GM19351 (cell line): ENCODE data around the gene NOG.

Source experiments
- ATAC-seq: cut with Tn5 transposase; IDR thresholded peaks from one replicate; pipeline ENCODE4 v1.9.1; 2021; ENCODE audit warnings: mild to moderate bottlenecking, moderate library complexity; ENCODE audit not compliant: unreplicated experiment

The NOG gene

DNA sequence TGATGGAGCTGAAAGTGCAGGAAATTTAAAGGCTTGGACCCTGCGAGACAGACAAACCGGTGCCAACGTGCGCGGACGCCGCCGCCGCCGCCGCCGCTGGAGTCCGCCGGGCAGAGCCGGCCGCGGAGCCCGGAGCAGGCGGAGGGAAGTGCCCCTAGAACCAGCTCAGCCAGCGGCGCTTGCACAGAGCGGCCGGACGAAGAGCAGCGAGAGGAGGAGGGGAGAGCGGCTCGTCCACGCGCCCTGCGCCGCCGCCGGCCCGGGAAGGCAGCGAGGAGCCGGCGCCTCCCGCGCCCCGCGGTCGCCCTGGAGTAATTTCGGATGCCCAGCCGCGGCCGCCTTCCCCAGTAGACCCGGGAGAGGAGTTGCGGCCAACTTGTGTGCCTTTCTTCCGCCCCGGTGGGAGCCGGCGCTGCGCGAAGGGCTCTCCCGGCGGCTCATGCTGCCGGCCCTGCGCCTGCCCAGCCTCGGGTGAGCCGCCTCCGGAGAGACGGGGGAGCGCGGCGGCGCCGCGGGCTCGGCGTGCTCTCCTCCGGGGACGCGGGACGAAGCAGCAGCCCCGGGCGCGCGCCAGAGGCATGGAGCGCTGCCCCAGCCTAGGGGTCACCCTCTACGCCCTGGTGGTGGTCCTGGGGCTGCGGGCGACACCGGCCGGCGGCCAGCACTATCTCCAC, at the start of gene NOG:
TSS of gene NOG (plus strand) at position 54 of the 674 bp plus-strand sequence. CDS start at position 579, 525 bp downstream.
- ATAC-seq: peak; percentile 53

DNA sequence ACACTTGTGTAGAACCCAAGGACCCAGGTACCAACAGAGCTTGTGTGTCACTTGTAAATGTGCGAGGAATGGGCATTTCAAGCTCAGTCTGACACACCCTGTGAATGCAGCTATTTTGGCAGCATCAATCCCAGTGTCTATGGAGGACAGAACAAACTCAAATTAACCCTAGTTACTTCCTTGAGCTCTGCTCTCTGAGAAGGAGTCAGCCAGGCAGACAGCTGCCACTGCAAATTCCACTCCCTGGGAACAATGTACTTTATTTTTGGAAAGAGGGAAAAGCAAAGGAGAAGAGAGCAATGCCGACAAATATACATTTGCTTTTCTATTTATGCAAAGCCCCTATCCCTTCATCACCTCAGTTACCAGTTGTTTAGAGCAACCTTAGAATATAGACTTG, 48.4 kb upstream of the NOG start:
- ATAC-seq: no peak

DNA sequence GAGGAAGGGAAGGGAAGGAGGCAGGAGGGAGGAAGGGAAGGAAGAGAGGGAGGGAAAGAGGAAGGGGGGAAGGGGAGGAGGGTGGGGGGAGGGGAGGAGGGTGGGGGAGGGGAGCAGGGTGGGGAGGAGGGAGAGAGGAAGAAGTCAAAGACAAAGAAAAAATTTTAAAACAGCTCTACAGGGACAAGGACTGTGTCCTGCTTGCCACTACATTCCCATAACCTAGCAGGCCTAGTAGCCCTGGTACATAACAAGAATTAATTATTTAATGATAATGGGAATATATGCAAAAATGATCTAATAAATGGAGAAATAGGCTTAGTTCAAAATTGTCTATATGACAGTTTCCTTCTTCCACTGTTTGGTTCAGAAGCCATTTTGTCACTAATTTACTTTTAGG, 47.6 kb upstream of the NOG start:
- ATAC-seq: no peak

DNA sequence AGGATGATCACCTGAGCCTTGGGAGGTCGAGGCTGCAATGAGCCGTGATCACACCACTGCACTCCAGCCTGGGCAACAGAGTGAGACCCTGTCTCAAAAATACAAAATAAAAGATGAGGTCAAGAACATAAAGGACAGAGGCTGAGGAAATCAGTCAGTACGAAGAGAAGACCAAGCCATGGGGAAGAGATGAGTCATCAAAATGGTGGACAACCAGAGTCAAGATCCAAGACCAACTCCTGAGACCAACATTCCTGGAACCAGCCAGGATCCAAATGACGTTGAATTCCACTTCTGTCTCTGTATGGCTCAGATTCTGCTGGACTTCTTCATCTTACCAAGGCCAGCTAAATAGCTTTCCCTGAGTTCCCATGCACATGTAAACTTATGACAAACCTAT, 44.8 kb upstream of the NOG start:
- ATAC-seq: no peak

DNA sequence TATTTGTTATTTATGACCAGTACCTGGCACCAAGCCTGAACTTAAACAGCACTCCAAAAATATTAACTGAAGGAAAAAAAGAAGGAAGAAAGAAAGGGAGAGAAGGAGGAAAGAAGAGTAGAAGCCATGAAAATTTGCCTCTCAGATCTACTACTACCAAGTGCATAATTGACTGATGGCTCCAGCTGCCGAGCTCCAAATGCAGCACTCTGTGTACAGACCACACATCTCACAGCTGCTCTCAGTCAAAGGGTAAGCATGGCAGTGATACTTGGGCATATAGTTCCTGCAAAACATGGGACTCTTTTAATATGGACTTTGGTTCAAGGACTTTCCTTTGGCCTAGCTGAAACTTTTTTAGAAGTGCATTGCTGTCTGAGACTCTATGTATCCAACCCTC, 44.0 kb upstream of the NOG start:
- ATAC-seq: no peak

DNA sequence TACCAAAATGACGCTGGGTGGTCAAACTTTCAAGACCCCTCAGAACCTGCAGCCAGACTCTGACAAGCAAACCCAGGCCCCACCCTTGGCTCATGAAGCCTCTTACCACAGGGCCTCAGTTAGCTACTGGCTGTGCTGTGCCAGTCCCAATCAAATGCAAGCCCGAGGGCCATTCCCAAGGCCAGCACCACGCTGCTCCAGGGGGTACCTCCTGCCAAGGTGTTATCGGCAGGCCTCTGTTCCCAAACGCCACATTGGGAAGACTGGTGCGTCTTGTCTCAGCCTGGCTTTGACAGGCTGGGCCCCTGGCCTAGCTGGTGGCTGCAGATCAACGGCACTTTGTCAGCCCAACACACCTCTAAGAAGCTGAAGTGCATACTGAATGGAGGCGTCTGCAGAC, 35.8 kb upstream of the NOG start:
- no peak for ATAC-seq

DNA sequence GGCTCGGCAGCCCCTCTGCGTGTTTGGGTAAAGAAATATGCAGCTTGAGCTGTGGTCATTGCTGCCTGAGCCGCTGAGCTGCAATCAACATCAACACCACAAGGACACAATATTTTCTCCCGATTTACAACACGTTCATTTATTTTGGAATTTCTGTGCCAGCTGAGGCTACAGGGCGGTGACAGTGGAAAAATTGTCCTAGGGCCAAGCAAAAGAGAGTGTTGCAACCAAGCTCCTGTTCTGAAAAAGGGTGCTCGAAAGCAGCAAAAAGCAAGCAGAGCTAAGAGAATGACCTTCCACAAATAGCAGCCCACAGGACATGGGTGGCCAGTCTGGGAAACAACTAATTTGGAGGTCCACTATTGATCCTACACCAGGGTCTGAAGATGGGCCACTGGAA, 35.4 kb upstream of the NOG start:
- ATAC-seq: no peak

DNA sequence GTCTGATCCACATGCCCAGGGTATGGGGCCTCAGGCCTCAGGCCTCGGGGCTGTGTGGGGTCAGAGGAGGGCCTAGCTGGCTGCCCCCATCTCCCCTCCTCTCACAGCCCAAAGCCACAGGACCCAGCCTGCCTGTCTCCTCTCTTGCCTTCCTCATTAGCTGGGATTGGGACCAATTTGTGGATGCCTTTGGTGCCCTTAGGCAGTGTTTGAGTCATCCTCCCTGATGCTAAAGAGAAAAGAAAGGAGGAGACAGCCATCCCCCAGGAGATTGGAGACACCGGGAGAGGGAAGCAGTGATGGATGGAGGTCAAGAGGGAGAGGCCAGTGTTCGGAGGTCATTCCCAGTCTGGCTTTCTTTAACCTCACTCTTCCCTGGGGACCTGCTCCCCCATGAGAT, 23.3 kb upstream of the NOG start:
- ATAC-seq: no peak

DNA sequence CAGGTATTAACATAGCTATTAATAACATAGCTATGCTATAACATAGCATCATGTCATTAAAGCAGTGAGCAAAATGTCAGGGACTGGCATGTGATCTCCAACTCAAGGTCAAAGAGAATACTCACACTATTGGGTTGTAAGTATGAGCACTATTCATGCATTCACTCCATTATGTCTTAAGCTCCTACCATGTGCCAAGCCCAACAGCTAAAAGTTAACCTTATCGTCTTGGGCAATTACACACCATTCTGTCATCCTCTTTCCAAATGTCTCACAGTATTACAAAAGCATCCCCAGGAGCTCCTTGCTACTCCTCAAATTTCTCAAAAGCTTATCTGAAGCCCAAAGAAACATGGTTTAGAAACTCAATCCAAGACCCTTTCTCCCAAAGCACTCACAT, 22.0 kb upstream of the NOG start:
- no peak for ATAC-seq

DNA sequence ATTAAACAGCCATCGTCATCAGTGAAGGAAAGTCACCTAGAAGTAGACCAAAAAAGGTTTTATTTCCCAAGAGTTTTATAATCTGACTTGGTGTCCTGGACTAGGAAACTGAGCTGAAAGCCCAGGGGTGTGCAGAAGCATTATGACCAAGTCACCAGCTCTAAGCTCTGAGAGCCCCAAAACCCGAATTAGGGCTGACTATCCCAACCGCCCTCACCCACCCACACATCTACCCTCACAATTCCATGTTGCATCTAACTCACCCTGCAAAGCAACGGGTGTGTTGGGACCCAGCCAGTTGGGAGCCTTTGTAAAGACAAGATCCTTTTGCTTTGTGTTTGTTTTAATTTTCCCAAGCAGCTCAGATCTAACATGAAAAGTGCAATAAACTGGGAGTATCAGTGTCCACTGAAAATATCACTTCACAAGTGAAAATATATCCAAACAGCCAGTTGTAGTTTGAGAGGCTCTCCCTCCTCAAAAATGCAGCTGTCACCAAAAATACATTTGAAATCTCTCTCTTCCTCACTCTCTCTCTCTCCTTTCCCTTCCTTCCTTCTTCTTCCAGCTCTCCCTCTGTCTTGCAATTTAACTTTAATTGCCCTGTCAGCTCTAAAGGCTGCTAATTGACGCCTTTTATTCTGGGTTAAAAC, 16.2 kb upstream of the NOG start:
- no peak for ATAC-seq

DNA sequence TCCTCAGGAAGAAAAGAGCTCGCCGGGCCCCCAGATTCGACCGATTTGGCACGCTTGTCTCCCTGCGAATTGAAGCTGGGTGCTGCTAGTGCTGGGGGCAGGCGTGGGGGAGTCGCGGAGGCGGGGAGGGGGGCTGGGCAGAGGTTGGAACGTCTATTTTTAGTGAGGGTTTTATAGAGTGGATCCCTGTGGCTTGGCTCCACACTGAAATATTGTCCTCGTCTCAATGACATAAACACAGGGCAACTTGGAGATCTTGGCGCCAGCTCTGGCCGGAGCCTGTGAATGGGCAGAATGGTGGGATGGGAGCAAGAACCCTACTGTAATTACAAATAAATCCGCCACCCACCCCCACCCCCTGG, 15.7 kb upstream of the NOG start:
- no peak for ATAC-seq

DNA sequence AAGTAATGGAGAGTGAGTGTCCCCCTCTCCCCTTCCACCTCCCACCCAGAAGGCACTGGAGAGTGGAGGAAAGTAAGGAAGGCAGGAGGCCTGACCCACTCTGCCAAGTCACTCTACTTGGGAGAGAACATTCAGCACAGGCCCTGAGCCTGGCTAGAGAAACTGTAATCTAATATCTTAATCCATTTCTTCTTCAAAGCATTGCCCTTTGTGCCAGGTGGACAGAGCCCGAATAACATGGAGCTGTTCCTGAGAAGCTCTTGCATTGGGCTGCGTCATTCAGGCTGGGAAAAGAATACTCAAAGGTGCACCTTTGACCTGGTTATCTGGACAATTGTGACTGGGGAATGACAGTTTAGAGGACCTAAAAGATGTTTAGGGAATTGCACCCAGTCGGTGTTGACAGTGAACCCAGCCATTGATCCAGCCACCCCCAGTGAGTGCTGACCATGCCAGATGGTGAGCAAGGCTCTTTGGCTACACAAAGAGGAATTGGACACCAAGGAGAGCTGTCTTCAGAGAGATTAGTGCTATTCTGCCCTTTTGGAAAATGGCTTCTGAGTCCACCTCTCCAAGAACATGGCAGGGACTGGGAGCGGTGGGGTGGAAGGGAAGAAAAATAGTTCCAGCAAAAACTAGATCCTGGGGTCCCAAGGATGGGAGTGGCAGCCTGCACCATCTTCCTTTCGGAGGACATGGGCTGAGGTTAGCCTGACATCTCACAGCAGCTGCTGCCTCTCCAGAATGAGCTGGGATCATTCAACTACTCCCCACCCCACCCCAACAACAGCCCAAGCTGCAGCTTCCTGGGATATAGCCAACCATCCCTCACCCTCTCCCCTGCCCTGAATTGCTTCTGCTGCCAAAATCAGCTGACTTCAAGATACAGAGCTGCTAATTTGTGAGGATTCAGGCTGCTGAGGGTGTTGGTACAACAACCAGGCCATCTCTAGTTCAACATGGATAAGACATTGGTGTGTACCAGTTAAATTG, 11.6 kb upstream of the NOG start:
- ATAC-seq: no peak

DNA sequence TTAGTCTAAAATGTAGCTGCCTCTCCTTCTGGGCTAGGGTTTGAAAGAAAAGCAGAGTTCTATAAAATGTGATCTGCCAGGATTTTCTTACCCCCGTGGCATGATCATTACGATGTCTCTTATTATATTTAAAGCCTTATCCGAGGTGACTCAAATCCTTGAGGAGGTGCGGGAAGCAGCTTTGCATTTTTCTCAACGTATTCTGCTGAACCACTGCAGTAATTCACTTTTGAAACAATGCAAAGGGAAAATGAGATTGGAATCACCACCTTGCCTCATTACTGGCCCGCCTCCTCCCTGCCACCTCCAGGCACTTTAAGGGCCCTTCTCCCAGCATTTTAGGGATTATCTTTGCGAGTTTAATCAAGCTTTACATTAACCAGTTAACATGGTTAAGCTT, 9.7 kb upstream of the NOG start:
- no peak for ATAC-seq

DNA sequence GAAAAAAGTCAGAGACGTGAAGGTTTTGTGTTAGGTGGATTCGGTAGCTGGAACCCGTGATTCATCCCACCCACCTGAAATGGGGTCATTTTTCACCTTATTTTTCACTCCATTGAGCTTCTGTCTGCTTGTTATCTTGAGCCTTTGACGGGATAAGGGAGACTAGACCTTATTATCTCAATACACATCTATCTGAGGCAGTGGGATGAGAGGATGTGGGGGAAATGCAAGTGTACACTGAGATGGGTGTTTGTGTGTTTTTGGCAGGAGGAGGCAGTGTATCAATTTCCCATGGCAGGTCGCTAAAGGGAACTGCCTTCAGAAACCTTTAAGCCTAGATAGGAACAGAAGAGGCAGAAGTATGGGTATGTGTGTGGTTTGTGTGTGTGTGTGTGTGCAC, 6.2 kb upstream of the NOG start:
- ATAC-seq: no peak

DNA sequence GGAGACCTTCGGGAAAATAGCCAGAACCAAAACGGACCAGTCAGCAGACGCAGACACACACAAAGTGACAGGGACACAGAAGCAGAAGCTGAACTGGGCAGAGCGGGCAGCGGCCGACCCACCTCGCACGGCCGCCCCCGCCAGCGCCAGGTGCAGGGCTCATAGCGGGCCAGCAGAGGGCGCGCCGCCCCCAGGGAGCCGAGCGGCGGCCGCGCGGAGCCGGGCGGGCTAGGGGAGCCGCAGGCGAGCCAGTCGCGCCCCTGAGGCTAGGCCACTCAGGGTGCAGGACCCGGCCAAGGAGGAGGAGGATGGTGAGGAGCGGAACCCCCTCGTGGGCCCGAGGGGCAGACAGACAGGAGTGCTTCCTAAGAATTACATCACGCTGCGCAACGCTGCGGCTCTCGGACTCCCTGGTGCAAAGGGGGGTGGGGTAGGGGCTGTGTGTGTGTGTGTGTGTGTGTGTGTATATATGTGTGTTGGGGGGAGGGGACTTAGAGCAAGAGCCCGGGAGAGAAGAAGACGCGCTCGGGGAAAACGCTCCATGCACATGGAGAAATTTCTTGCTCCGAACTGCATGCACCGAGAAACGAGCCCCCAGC, 913 bp upstream of the NOG start:
- ATAC-seq: peak; percentile 57

DNA sequence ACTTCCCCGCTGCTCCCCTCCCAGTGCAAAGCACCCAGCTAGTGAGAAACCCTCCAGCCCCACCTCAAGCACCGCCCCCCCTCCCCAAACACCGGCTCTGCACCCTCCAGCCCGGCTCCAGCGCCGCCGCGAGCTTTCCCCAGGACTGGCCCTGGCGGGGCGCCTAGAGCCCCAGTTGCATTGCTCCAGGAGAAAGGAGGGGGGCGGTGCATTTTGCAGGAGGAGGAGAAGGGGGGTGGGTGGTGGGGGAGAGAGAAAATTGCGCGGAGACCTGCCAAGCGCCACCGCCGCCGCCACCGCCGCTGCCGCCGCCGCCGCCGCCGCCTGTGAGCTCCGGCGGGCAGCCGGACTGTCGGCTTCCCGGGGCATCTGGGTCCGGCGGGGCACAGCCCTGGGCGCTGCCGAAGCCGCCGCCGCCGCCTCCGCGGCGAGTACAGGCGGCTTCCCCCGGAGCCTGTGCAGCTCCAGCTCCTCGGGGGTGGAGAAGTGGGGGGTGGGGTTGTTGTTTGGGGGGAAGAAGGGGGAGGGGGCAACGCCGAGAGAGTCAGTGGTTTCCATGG, 333 bp upstream of the NOG start:
- no peak for ATAC-seq

DNA sequence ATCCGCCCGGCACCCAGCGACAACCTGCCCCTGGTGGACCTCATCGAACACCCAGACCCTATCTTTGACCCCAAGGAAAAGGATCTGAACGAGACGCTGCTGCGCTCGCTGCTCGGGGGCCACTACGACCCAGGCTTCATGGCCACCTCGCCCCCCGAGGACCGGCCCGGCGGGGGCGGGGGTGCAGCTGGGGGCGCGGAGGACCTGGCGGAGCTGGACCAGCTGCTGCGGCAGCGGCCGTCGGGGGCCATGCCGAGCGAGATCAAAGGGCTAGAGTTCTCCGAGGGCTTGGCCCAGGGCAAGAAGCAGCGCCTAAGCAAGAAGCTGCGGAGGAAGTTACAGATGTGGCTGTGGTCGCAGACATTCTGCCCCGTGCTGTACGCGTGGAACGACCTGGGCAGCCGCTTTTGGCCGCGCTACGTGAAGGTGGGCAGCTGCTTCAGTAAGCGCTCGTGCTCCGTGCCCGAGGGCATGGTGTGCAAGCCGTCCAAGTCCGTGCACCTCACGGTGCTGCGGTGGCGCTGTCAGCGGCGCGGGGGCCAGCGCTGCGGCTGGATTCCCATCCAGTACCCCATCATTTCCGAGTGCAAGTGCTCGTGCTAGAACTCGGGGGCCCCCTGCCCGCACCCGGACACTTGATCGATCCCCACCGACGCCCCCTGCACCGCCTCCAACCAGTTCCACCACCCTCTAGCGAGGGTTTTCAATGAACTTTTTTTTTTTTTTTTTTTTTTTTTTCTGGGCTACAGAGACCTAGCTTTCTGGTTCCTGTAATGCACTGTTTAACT, 1.0 kb downstream of the NOG start:
- ATAC-seq: no peak

DNA sequence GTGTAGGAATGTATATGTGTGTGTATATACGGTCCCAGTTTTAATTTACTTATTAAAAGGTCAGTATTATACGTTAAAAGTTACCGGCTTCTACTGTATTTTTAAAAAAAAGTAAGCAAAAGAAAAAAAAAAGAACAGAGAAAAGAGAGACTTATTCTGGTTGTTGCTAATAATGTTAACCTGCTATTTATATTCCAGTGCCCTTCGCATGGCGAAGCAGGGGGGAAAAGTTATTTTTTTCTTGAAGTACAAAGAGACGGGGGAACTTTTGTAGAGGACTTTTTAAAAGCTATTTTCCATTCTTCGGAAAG, 1.6 kb downstream of the NOG start:
- ATAC-seq: no peak

DNA sequence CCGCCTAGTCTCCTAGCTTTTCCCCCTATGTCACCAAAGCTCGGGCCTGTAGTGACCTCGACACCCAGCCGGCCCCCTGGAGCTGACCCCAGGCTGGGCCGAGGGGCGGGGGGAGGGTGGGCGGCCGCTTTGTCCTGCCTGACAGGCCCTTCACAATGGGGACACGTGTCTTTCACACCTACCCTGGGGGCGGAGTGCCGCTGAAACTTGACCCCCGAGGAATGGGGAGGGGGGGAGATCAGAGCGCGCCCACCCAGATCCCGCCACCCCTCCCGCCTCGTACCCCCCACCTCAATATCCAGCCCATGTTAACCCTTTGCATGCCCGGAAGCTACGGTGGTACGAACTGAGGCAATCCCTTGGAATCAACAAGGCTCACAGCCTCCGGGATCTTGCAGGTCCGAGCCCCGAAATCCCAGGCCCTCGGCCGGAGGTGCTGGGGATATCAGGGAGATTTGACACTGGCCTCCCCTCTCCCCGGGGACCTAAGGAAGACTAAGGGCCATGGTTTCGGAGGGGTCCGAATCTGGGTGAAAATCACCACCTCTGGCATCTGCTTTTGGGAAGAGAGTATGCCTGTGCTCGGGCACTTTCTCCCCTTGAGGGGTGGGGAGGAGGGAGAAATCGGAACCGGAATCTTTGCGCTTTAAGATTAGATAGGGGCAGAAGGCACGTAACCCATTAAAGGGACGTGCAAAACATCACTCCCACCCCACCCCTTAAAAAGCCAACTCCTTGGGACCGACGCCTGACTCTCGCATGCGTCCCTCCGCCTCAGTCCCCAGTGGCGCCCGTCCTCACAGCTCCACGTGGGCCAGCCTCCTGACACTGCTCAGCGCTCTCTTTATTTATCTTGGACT, 2.6 kb downstream of the NOG start:
- ATAC-seq: no peak
